ENCODE data around the gene HTR2A.

HTR2A gene

DNA sequence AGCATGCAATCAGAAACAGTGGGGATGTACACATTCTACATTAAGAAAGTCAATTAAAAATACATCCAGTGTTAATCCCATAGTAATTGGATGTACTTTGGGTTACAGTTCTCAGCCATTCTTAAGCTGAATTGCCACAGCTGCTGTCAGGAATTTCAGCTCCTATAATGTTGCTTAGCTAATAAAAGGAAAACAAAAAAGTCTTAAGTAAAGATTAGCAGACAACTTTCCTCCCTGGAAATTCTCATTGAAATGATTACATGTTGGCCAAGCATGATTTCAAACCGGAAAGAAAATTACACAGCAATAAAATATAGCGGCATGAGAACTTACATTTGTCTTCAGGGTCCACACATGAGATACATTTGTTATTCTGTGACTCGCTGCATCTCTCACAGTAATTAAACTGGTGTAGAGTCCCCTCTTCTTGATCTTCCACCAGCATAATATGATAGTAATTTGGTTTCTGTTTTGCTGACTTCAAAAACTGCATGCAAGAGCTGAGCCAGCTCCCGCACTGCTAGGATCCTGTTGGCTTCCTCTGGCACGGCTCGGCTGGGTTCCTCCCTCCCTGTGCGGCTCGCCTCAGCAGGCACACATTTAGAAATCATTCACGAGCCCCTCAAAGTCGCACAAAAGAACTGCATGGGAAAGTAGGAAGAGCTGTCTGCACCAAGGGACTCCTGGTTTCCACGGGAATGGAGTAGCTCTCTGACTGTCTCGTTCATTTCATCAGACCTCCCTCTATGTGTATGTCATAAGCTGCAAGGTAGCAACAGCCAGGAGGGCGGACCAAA is at the start of gene HTR2A:
HTR2A (minus strand) TSS at position 713 of the 797 bp plus-strand sequence. CDS start 1,147 bp downstream, outside the sequence.
- DNase-seq = peak; percentile 49

- DNase-seq = no peak
Observed at GRCh38 chr13:46936525-46936924, 39.7 kb upstream of the HTR2A start.

- DNase-seq = no peak
Observed at GRCh38 chr13:46934749-46935148, 37.9 kb upstream of the HTR2A start.

- no peak for DNase-seq
Observed at GRCh38 chr13:46926916-46927590, 30.2 kb upstream of the HTR2A start.

DNA sequence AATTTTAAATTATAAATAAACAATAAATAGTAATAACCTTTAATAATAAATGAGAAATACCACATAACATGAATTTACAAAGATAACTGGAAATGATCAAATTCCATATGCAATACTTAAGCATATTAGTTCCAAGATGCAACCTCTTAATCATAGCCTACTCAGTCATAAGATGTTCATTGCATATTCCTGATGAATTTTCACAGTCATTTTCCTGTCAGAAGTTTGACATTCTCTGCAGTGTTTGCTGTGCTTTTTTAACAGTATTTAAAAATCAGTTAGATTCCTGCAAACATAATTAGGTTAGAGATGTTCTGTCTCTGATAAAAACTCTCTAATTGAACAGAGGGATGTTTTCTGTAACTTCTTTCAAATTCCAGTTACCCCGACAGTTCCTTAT is 28.6 kb upstream of the HTR2A start:
- no peak for DNase-seq

- no peak for DNase-seq
Observed at GRCh38 chr13:46914341-46914740, 17.5 kb upstream of the HTR2A start.

DNA sequence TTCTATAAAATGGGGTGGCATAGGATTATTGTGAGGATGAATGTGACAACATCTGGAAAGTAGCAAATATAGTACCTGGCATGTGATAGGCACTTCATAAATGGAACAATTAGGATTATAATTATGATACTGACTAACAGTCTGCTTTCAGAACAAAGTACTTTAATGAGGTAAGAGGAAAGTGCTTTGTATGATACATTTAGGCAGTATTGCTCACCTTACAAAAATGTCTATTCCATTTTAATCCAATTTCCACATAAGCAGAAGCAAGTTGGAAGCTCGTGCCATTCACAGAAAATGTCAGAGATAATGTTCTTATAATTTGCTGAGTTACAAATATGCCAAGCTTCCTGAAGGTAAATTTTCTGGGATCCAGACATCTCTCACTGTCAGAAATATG is 16.9 kb upstream of the HTR2A start:
- DNase-seq = no peak

DNA sequence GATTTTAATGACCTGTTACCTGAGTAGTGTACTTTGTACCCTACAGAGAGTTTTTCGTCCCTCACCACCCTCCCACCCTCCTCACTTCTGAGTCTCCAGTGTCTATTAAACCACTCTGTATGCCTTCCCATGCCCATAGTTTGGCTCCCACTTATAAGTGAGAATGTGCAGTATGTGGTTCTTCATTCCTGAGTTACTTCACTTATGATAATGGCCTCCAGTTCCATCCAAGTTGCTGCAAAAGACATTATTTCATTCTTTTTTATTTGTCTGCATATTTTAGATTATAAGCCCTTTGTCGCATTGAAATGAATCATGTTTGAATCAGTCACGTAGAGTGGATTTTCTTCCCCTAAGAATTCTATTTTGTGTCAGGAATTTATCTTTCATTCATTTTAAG is 12.2 kb upstream of the HTR2A start:
- no peak for DNase-seq

DNA sequence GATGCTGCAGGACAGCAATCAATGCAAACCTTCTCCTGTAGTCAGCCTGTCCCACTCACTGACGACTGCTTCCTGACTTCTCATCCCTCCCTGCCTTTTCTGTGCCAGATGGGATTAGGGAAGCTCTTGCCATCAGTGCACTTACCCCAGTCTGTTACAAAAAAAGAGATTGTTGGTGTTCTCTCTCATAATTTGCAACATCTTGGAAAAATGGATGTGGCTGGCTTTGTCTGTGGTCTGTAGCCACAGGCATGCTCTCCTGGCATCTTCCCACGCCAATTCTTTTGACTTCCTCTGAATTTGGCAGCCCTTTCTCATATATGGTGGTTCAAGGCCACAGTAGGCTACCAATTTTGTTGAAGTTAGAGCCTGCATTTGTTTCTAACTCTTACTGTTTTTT is 11.6 kb upstream of the HTR2A start:
- no peak for DNase-seq

GRCh38 chr13:46906405-46906804 is 9.6 kb upstream of the HTR2A start:
- DNase-seq = no peak

- DNase-seq = no peak
Observed at GRCh38 chr13:46905249-46905648, 8.4 kb upstream of the HTR2A start.

GRCh38 chr13:46903748-46904147 is 6.9 kb upstream of the HTR2A start:
- no peak for DNase-seq

- DNase-seq = no peak
Observed at GRCh38 chr13:46901721-46902120, 4.9 kb upstream of the HTR2A start.

DNA sequence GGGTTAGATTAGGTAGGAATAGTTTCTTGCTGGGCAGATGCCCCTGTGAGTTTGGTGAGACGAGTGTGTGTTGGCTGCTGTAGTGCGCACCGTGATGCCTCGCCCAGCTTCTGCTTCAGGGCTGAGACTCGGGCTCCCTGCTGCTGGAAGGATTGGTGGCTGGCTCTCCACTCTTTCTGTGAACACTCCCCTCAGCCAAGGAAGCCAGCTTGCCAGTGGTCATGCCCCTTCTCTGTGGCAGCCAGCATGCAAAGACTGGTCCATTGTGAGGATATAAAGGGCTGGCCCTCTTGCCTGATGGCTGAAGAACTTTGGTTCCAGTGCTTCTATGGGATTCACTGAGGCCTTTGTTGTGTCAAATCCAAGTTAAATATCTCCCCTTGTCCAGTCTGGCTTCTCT is 2.9 kb upstream of the HTR2A start:
- no peak for DNase-seq

DNA sequence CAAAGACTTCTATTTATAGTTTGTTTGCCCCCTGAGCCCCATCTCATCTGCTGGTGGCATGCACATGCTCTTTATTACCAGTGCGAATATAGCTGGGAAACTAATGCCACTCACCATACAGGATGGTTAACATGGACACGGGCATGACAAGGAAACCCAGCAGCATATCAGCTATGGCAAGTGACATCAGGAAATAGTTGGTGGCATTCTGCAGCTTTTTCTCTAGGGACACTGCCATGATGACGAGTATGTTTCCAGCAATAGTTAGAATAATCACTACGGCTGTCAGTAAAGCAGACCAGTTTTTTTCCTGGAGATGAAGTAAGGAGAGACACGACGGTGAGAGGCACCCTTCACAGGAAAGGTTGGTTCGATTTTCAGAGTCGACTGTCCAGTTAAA is 1.5 kb downstream of the HTR2A start:
- no peak for DNase-seq

DNA sequence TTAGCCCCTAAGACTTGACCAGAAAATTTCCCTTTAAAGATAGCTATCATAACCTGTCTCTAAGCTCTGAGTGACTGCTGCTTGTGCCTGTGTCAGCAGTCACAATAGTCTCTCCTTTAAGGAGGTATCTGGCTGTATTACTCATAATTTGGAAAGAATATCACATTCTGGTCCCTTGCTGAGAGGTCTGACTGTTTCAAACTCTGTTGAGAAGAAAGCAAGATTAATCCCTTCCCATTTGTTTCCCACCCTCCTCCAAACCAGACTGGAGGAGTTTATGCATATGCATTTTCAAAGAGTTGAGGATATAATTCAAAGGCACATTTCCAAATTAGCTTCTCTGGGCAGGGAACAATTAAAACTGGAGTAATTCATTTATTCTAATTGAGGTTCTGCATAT is 2.3 kb downstream of the HTR2A start:
- DNase-seq = no peak

DNA sequence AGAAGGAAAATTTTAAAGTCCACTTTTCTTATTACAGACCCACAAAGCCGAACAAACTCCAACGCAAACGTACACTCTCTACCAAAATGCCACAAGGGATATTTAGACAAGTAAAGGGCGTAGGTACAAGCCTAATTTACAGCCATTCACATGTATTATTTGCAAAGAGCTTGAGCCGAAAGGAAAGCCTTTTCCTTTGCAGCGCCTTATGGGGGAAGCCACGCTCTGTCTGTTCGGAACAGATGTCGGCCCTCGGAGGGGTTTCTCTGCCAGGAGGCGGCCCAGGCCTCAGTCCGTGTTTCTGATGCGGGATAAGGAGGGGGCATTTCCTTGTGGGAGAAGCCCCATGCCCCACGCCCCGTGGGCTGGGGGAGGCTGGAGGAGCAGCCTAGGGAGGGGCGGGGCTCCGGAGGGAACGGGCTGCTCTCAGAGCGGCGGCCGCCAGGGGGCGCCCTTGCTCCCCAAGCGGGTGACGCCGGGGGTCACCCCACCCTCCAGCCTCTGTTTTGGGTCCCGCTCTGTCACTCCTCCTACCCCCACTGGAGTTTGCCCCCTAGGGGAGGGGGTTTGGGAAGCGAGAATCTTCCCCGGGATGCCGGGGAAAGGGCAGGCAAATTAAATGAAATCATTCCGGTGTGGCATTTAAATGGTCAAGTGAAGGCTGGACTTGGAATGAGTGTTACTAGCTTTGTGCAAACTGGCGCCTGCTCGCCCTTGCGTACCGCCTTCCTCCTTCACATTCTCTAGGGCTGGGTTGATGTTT is 2.9 kb downstream of the HTR2A start:
- DNase-seq = peak; percentile 30

DNA sequence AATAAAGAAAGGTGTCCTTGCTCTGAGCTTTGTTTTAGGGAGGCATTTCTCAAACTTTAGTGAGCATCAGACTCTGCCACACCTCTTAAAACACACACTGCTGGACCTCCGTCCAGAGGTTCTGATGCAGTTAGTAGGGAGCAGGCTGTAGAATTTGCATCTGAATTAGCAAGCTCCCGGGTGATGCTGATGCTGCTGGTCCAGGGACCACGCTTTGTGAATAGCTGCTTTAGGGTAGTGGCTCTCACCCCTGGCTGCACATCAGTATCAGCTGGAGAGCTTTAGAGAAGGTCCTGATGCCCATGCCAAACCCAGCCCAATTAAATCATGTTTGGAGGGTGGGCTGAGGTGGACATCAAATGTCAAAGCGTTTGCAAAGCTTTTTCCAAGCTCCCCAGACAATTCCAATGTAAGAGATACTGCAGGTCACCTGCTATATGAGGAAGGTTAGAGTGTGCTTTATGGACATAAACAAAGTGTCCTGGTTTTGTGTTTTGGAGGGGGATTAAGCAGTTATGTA is 3.6 kb downstream of the HTR2A start:
- no peak for DNase-seq

- DNase-seq = no peak
Observed at GRCh38 chr13:46885018-46885417, 11.8 kb downstream of the HTR2A start.

DNA sequence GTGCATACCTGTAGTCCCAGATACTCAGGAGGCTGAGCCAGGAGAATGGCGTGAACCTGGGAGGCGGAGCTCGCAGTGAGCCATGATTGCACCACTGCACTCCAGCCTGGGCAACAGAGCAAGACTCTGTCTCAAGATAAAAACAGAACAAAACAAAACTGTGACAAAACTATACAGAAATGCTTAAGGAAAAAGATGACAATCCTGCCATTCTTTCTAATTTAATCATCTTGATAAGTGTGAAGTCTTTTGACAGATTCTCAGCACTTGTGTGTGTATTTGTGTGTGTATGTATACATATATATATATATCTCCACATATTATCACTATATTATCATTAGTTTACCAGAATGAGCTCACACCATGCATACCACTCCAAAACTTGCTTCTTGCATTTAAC is 12.3 kb downstream of the HTR2A start:
- no peak for DNase-seq

DNA sequence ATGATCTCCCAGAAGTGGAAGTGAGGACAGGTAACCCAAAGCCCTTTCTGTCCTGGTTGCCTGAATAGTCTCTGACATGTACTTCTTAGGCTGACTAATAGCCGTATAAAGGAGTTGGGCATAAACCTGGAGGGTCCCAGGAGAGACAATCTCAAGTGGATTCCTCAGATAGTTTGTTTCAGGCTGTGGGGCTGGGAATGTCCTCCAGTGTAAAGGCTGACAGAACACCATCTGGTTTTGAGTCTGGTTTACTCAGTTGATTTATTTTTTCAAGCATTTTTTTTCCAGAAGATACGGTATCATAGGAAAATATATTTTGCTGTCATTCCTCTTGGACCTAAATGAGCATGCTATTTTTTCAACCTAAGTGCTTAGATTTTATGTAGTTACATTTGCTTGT is 15.2 kb downstream of the HTR2A start:
- no peak for DNase-seq

DNA sequence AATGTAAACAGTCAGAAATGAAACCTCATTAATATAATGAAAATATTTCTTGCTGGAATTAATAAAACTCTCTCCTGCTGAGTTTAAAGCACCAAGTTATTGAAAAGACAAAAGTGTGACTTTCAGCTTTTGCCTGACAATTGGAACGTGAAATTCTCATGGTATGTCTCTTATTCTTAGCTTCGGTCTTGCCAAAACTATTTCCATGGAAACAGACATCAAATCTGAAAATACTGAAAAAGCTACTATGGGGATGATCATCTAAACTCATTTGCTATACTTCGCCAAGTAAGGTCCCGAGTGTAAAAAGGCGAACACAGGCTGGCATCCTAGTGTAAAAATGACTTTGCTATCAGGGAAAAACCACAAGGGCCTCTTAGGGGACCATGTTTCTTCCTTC is 22.8 kb downstream of the HTR2A start:
- DNase-seq = no peak

GRCh38 chr13:46871557-46871956 is 25.3 kb downstream of the HTR2A start:
- DNase-seq = no peak

DNA sequence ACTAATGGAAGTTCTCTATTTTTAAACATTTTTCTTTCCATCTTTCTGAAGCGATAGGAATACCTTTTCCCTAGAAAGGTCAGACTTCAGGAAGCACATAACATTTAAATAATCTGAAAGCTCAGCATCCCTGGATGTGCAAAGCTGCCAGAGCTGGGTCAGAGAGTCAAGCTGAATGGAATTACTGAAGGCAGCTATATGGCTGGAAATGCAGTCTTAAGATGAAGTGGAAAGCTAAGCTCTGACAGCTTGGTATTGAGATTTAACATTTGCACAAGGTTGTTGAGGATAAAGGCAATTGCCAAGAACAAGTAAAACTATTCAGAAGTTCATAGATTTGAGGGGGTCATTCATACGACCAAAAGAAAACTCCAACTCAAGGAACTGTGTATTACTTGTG is 28.8 kb downstream of the HTR2A start:
- DNase-seq = no peak
